Smooth muscle cell (in vitro differentiated cells): ENCODE measurements around the gene GLI2. TPM values are rescaled to one million over a fixed set of nuclear protein-coding genes. Genes with fewer than 3 reads are reported as not detected.

Source experiments
- DNase-seq: peaks from one replicate; lab custom pipeline; 2025; ENCODE audit not compliant: unreplicated experiment; lab: John Stamatoyannopoulos, UW
- H2AFZ ChIP-seq: fragments of 200-600 bp; sonication (generic); 2 replicates; pipeline ENCODE4 v1.6.0; 2016; ENCODE audit warnings: antibody characterized with exemption, low read depth, mild to moderate bottlenecking
- H3F3A ChIP-seq: fragments of 200-600 bp; sonication (generic); 2 replicates; pipeline ENCODE4 v1.6.0; 2017; ENCODE audit warnings: antibody characterized with exemption, low read depth
- H3K27ac ChIP-seq: fragments of 200-600 bp; sonication (generic); 2 replicates; pipeline ENCODE4 v1.5.1; 2016; ENCODE audit warnings: low read depth, mild to moderate bottlenecking
- H3K27me3 ChIP-seq: fragments of 200-600 bp; sonication (generic); 2 replicates; pipeline ENCODE4 v1.6.1; 2016; ENCODE audit warnings: low read depth, mild to moderate bottlenecking
- H3K36me3 ChIP-seq: fragments of 200-600 bp; sonication (generic); 2 replicates; pipeline ENCODE4 v1.5.1; 2016; ENCODE audit warnings: low read depth
- H3K4me1 ChIP-seq: fragments of 200-600 bp; sonication (generic); 2 replicates; pipeline ENCODE4 v1.5.1; 2016; ENCODE audit warnings: low read depth
- H3K4me2 ChIP-seq: fragments of 200-600 bp; sonication (generic); 2 replicates; pipeline ENCODE4 v1.6.0; 2016; ENCODE audit warnings: mild to moderate bottlenecking
- H3K4me3 ChIP-seq: fragments of 200-600 bp; sonication (generic); 2 replicates; pipeline ENCODE4 v1.5.1; 2016; ENCODE audit warnings: mild to moderate bottlenecking
- H3K79me2 ChIP-seq: fragments of 200-600 bp; sonication (generic); 2 replicates; pipeline ENCODE4 v1.6.0; 2016; ENCODE audit warnings: low read depth, mild to moderate bottlenecking
- H3K9ac ChIP-seq: fragments of 200-600 bp; sonication (generic); 2 replicates; pipeline ENCODE4 v1.6.0; 2016; ENCODE audit warnings: low read depth
- H3K9me3 ChIP-seq: fragments of 200-600 bp; sonication (generic); replicated peaks from 2 replicates; pipeline ENCODE4 v1.5.1; 2016; ENCODE audit warnings: low read depth
- H4K20me1 ChIP-seq: fragments of 200-600 bp; sonication (generic); 2 replicates; pipeline ENCODE4 v1.6.0; 2016; ENCODE audit warnings: low read depth
- WGBS: methylation state at CpG from one replicate; pipeline ENCODE4 v1.1.7; 2016; ENCODE audit warnings: low lambda C conversion rate; 5-methylcytosine and 5-hydroxymethylcytosine counted together
- polyA plus RNA-seq: library from polyadenylated mRNA; unstranded; fragments of >200 nt; fragmentation: Nextera tagmentation; extraction: Ambion mirVana; gene quantifications from 2 replicates; pipeline ENCODE4 v1.2.1, GENCODE V29; 2016
- total RNA-seq: library from RNA; depleted of rRNA; stranded (reverse); fragments of >200 nt; gene quantifications from 2 replicates; pipeline ENCODE4 v1.2.3, GENCODE V29; 2014
- TF ChIP-seq, protein P1 (sequence below): fragments of 200-600 bp; sonication (generic); IDR thresholded peaks from 2 replicates; pipeline ENCODE4 v1.5.1; 2017; ENCODE audit warnings: borderline replicate concordance, mild to moderate bottlenecking, antibody characterized with exemption; ENCODE audit not compliant: insufficient read depth, poor library complexity, severe bottlenecking

Gene GLI2
- total and polyA plus RNA-seq, 2 experiments from 2014 or later: 9.4 to 10.6 TPM

DNA sequence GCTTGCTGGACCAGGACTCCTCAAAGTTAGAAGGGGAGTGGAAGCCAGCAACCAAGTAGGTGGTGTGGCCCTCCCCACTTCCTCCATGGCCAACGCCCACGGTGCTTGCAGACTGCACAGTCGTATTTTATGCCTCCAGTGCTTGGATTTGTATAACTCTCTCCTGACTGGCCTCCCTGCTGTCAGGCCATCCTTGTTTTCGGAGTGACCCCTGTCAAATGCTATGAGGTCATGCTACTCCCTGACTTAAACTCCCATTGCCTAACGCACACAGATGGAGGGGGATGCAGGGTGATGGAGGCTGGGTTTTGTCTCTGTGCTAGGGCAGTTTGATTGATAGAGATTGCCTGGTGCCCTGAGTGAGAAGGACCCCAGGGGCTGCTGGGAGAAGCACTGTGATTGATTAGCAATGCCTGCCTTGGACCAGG lies 36.1 kb downstream of the GLI2 start:
- peak overlapping the region; percentile 87 for H3K27ac ChIP-seq
- 16% methylated on average over 5 of the region's 5 CpGs for WGBS
- H3K4me2 ChIP-seq: peak overlapping the region; percentile 76
- H4K20me1 ChIP-seq: peaks cover 35% of the 10 kb centered on the region
- peaks cover 27% of the 10 kb centered on the region for H3F3A ChIP-seq
- H3K27me3 ChIP-seq: no peaks in the 10 kb centered on the region
- peaks cover 85% of the 10 kb centered on the region for H3K79me2 ChIP-seq
- H3K36me3 ChIP-seq: no peaks in the 10 kb centered on the region
- no peak for DNase-seq
- TF ChIP-seq, protein P1, sequence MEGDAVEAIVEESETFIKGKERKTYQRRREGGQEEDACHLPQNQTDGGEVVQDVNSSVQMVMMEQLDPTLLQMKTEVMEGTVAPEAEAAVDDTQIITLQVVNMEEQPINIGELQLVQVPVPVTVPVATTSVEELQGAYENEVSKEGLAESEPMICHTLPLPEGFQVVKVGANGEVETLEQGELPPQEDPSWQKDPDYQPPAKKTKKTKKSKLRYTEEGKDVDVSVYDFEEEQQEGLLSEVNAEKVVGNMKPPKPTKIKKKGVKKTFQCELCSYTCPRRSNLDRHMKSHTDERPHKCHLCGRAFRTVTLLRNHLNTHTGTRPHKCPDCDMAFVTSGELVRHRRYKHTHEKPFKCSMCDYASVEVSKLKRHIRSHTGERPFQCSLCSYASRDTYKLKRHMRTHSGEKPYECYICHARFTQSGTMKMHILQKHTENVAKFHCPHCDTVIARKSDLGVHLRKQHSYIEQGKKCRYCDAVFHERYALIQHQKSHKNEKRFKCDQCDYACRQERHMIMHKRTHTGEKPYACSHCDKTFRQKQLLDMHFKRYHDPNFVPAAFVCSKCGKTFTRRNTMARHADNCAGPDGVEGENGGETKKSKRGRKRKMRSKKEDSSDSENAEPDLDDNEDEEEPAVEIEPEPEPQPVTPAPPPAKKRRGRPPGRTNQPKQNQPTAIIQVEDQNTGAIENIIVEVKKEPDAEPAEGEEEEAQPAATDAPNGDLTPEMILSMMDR: no peak
- H3K9me3 ChIP-seq: no peaks in the 10 kb centered on the region
- H2AFZ ChIP-seq: no peak overlapping the region
- H3K4me1 ChIP-seq: peaks cover 33% of the 10 kb centered on the region
- no peak overlapping the region for H3K4me3 ChIP-seq
- peak overlapping the region; percentile 30 for H3K9ac ChIP-seq

DNA sequence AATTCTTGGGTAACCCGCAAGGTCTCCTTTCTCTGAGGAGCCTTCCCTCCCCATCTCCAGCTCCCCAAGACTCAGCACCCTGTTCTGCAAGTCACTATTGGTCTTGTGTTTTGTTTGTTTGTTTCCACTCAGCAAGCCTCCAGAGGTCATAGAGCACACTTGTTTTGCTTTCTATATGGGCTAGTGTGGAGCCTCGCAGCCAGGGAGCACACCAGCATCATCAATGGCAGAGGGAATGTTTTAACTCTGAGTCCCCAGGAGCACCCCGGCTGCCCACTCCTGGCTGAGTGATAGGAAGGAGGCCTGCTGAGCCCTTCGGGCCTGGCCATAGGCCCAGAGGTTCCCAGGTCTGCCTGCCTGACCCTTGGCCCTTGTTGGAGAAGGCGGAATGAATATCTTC lies 36.6 kb downstream of the GLI2 start:
- Histone ChIP-seq H3K27me3 (no peaks in the 10 kb centered on the region), H3K9ac (peak overlapping the region; percentile 30), H3K27ac (peak overlapping the region; percentile 87), H3K79me2 (peaks cover 85% of the 10 kb centered on the region), H3K9me3 (no peaks in the 10 kb centered on the region), H4K20me1 (peaks cover 38% of the 10 kb centered on the region), H2AFZ (no peak overlapping the region), H3K4me2 (peak overlapping the region; percentile 76), H3K4me1 (peaks cover 28% of the 10 kb centered on the region), H3F3A (peaks cover 24% of the 10 kb centered on the region), H3K36me3 (no peaks in the 10 kb centered on the region), H3K4me3 (no peak overlapping the region)
- WGBS: 81% methylated on average over 5 of the region's 5 CpGs
- TF ChIP-seq, protein P1: no peak
- no peak for DNase-seq

DNA sequence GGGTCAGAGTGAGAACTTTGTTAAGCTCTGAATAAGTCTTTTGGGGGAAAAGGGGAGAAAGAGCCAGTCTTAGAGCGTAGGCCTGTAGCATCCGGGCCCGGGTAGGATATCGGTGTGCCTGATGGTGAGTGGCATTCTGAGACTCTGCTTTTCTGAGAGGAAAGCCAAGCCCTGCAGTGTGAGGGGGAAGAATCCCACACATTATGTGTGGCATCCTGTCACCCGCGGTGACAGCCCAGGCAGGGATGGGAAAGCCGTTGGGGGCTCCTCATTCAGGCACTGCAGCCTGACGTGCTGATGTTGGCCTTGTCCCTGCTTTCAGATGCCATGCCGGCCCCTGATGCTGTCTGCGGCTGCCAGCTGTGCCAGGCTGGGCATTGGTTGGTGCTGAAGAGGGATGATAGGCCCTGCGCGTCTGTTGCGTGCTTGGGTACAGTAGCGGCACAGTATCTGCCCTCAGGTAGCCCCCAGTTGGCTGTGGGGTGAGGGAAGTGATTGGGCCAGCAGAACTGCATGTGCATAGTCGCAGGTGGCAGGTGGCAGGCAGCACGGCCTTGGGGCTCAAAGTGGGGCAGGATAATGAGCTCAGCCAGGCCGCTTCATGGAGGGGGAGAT lies 37.6 kb downstream of the GLI2 start:
- H3K9me3 ChIP-seq: no peaks in the 10 kb centered on the region
- H4K20me1 ChIP-seq: peaks cover 48% of the 10 kb centered on the region
- H3F3A ChIP-seq: peaks cover 24% of the 10 kb centered on the region
- no peak for DNase-seq
- no peaks in the 10 kb centered on the region for H3K27me3 ChIP-seq
- 93% methylated on average over 17 of the region's 17 CpGs for WGBS
- no peak overlapping the region for H3K9ac ChIP-seq
- peaks cover 76% of the 10 kb centered on the region for H3K79me2 ChIP-seq
- no peaks in the 10 kb centered on the region for H3K36me3 ChIP-seq
- H3K4me2 ChIP-seq: no peak overlapping the region
- H3K4me1 ChIP-seq: peaks cover 19% of the 10 kb centered on the region
- peak overlapping the region; percentile 87 for H3K27ac ChIP-seq
- H2AFZ ChIP-seq: no peak overlapping the region
- no peak overlapping the region for H3K4me3 ChIP-seq
- TF ChIP-seq, protein P1: no peak
